Activated T-cell treated with anti-CD3 and anti-CD28 coated beads for 4 hours (primary cell): Measurements from ENCODE around the gene GATB.

ENCODE experiments used
- DNase-seq: peaks from one replicate; pipeline ENCODE4 v3.0.0-alpha.2; 2020

Gene GATB

GRCh38 chr4:151728006-151728405, 32.8 kb downstream of the GATB start:
- no peak for DNase-seq

- DNase-seq: no peak
Measured at GRCh38 chr4:151727365-151727764, 33.4 kb downstream of the GATB start.

DNA sequence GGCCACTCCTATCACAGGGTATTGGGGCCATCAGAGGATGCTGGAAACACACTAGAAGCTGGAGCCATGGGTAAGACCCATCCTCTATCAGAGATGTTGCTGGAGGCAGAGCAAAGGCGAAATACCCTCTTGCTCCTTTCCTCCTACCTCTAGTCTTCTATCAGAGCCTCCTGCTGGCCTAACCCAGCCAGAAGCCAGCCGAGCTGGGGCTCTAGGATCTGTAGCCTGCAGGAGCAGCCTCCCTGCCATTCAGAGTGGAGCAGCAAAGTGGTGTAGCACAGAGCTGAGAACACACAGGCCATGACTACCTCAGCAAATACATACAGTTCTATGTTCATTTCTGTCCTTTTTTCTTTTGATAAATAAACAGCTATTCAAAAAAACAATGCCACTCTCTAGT, 35.7 kb downstream of the GATB start:
- DNase-seq: no peak

- no peak for DNase-seq
Measured at GRCh38 chr4:151721916-151722315, 38.9 kb downstream of the GATB start.

DNA sequence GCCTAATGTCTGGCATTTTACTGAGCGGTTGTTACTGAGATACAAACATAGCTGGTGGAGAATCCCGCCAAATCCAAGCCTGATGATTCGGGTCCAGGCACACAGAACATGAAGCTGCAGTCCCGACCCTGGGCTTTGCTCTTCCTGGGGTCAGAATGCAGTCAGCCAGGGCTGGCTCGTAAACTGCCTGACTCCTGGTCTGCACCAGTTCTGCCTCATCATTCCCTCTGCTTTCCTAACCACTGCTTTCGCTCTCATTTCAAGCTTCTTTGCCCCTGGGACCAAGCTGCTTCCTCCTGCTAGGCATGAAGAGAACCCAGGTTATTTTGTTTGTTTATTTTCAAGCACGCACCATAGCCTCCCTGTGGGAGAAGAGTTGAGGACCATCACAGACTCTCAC, 39.3 kb downstream of the GATB start:
- no peak for DNase-seq

- no peak for DNase-seq
Measured at GRCh38 chr4:151719956-151720334, 40.9 kb downstream of the GATB start.

- DNase-seq: no peak
Measured at GRCh38 chr4:151718984-151719955, 41.5 kb downstream of the GATB start.

DNA sequence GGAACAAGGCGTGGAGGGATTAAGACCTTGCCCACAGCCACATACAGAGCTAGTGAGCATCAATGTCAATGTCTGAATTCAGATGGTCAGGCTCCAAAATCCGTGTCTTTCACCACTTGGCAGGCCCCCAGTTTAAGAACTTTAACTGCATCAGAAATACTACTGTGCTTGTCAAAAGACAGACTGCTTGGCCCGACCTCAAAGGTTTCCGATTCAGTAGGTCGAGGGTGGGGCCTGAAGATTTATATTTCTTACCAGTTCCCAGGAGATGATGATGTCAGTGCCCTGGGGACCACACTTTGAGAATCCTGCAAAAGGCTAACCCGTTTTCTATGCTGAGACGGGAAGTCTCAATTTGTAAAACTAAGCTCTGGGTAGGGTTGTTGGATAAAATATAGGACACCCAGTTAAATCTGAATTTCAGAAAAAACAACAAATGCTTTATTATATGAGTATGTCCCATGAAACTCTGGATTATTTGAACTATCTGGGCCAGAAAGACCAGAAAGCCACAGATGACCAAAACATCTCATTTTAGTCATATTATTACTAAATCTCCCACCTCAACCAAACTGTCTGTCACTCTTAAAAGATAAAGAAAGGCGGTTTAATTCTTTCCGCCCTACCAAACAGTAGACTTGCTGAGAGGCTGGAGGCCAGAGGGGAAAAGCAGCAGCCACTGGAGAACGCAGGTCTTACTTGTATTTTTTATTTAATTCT, 42.7 kb downstream of the GATB start:
- no peak for DNase-seq

DNA sequence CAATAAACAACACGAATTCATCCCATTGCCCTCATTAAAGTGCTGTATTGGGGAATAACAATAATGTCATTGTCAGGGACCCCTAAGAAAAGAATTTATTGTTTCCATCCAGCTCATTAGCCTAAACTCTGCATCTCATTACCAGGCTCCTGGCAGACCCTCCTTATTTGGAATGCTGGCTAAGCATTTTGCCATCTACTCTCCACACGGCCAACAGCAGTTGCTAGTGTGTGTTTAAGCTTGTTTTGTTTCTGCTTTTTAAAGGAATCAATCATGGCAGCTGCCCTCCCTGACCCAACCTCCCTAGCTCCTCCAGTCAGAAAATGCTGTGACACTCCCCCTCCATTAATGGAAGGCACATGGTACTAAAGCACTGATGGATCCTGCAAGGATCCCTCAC, 43.5 kb downstream of the GATB start:
- no peak for DNase-seq

- no peak for DNase-seq
Measured at GRCh38 chr4:151716324-151716723, 44.5 kb downstream of the GATB start.

DNA sequence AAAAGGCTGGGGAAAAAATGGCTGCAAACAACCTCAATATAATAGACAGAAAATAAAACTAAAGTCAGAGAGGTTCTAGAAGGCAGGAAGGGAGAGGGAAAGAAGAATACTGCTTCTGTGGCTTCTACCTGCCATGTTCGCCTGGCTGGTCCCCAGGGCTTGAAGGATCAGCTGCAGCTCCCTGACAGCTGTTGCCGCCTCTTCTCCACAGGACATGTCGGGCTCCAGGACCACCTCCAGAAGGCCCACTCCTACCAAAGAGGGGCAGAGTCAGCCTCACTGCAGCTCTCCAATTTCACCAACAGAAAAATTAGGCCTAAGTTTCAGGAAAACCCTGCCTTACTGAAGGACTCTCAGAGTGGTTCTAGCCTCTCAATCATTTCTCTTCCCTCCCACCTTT, 44.9 kb downstream of the GATB start:
- no peak for DNase-seq

DNA sequence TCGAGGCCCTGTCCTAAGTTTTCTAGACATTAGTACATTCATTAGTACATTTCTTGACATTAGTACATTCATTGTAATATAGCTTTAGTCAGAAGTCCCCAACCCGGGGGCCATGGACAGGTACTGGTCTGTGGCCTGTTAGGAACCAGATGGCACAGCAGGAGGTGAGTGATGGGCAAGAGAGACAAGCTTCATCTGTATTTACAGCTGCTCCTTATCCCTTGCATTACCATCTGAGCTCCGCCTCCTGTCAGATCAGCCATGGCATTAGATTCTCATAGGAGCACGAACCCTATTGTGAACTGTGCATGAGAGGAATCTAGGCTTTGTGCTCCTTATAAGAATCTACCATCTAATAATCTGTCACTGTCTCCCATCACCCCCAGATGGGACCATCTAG, 48.0 kb downstream of the GATB start:
- no peak for DNase-seq

GRCh38 chr4:151711646-151712045, 49.2 kb downstream of the GATB start:
- no peak for DNase-seq

DNA sequence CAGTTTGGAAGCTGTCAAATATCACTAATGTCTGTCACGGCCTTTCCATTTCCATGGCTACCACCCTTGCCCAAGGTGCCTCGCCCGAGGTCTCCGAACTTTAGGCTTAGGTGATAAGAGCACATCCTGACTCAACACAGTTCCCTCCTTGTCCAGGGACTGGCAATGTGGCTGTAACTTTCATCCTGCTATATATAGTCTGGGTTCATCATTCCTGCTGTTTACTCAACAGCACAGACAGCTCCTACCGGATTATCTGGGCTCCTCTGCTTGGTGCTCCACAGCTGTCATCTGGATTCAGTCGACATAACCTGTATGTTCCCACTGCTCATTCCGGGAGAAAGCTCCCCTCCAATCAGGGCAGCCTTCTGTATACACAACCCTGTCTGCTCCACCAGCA, 51.2 kb downstream of the GATB start:
- no peak for DNase-seq

DNA sequence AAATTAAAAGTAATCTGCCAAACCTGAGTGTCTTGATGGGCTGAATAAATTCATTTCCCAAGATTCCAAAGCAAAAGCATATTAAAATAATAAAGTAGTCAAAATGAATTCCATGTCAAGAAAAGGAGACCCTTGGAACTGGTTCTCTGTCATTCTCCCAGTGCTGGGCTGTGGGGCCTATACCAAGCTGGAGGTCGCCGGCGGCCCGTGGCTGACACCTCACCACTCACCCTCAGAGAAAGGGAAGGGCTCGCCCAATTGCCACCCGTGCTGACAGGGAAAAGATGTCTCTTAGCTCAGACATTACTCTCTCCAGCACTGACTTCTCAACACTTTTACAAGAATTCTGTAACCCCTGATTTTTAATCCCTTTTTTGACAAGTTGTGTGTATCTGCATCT, 51.7 kb downstream of the GATB start:
- DNase-seq: no peak

DNA sequence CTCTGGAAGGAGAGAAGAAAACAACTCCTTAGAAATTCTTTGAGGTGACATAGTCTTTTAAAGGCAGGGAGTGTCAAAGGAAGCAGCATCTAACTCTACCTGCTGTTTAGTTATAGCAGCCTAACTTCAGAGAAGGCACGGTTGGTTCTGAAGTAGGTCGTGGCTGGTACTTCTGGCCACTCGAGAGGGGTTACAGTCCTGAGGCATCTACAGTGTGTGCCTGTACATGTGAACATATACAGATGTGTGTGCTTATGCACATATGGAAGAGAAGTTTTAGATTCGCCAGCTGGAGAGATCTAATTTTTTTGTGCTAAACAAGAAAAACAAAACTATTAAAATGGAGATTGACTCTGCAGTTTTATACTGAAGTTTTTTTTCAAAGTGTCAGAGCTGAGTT, 52.7 kb downstream of the GATB start:
- no peak for DNase-seq

DNA sequence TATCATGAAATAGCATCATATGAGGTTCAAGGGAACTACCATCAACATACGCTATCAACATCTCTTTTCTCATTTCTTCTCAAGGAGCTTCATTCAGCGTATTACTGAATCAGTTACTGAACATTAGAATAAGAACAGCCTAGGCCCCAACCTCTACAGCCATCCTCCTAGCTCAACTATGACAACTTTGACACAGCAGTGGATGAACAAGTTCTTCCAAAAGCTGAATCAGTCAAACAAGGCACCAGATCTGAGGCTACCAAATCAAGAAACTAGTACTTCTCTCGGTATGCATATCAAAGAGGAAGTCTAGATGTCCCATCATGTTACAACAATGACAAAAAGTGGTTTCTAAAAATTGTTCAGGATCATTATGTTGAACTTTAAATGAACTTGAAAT, 57.4 kb downstream of the GATB start:
- DNase-seq: no peak

- DNase-seq: no peak
Measured at GRCh38 chr4:151702256-151702655, 58.6 kb downstream of the GATB start.

- DNase-seq: no peak
Measured at GRCh38 chr4:151700566-151701316, 60.1 kb downstream of the GATB start.

GRCh38 chr4:151698213-151698612, 62.6 kb downstream of the GATB start:
- no peak for DNase-seq

GRCh38 chr4:151694961-151695720, 65.7 kb downstream of the GATB start:
- no peak for DNase-seq

GRCh38 chr4:151692821-151693673, 67.8 kb downstream of the GATB start:
- DNase-seq: no peak
